HG03432 (cell line): Measurements from ENCODE around the gene THSD1.

Experiments
- ATAC-seq: cut with Tn5 transposase; IDR thresholded peaks from one replicate; pipeline ENCODE4 v1.9.1; 2021; ENCODE audit warnings: mild to moderate bottlenecking, moderate library complexity; ENCODE audit not compliant: unreplicated experiment

THSD1 gene, protein sequence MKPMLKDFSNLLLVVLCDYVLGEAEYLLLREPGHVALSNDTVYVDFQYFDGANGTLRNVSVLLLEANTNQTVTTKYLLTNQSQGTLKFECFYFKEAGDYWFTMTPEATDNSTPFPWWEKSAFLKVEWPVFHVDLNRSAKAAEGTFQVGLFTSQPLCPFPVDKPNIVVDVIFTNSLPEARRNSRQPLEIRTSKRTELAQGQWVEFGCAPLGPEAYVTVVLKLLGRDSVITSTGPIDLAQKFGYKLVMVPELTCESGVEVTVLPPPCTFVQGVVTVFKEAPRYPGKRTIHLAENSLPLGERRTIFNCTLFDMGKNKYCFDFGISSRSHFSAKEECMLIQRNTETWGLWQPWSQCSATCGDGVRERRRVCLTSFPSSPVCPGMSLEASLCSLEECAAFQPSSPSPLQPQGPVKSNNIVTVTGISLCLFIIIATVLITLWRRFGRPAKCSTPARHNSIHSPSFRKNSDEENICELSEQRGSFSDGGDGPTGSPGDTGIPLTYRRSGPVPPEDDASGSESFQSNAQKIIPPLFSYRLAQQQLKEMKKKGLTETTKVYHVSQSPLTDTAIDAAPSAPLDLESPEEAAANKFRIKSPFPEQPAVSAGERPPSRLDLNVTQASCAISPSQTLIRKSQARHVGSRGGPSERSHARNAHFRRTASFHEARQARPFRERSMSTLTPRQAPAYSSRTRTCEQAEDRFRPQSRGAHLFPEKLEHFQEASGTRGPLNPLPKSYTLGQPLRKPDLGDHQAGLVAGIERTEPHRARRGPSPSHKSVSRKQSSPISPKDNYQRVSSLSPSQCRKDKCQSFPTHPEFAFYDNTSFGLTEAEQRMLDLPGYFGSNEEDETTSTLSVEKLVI

DNA sequence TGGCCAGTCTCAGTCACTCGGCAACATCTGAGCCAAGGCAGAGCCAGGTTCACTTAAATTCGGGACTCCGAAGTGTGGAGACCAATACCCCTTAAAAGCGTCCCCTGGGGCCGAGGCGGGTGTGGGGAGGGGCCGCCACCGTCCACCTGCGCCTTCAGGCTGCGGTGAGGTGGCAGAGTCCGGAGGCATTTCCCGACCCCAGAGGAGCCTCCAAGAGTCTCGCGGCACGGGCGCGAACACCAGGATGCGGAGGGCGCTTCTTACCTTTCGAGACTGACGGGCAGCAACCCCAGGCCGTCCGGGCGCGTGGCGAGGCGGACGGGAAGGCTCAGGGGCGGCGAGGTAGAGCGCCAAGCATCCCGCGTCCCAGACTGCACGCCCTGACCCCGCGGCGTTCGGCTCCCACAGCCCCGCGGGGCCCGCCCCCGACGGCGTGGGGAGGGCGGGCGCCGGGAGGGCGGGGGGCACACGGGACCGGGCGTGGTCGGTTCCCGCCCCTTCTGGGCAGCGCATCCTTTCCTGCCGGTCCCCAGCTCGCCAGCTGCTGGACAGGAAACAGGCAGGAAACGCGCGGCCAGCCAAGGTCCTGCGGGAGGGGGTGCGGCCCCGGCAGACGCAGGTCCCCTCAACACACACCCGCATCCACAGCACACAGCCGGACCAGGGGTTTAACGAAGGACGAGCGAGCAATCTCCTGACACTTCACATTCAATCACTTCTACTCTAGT, at the start of gene THSD1:
TSS of gene THSD1 (minus strand) at position 406 of the 728 bp plus-strand sequence. CDS start 3,572 bp downstream, outside the sequence.
- ATAC-seq, result peak; percentile 69

DNA sequence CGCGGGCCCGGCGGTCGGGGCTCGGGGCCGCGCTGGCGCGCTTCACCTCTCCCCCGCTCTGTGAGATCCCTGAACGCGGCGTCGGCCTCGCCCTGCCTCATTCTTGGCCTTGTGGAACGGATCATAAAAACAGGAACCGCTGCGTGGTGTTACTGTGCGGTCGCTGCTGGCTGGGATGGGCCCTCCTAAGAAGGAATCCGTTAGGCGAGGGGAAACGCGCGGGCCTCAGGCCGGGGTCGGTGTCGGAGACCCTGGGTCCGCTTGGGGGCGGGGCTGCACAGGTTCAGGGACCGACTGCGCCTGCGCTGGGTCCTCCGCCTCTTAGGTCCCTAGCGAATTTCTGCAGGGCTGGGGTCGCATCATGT, 49.7 kb upstream of the THSD1 start:
- peak; percentile 35 for ATAC-seq

DNA sequence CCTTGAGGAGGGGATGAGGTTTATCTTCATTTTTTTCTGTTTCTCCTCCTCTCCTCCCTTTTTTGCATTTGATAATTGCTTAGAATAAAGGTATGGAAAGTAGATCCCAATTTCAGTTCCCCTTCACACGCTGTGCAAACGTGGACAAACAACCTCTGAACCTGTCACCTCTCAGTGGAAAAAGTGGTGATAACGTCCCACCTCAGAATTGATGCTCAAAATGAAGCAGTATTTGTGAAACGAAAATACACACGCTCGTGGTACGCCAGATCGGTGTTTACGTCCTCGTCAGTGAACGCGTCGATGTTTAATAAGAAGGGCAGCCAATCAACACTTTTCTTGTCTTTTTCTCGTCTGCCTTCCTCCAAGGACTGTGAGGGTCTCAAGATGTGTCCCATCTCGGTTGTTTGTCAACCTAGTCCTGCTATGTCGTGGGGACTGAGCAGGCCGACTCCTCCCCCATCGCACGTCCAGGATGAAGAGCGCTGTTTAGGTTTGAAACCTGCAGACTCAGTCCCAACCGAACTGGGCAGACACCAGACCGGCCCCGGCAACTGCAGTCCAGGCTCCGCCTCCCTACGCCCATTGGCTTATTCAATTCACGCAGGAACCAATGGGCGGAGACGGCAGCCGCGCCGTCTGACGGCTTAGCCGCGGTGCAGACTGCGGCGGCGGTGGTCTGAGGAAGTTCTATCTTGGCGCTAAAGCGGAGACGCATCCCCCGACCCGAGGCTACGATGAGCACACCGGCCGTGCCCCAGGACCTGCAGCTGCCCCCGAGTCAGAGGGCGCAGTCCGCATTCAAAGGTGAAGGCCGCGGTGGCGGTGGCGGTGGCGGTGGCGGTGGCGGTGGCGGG, 49.1 kb upstream of the THSD1 start, which contains the start of gene CKAP2:
TSS of gene CKAP2 (plus strand) at position 659 of the 857 bp plus-strand sequence. CDS start at position 738, 79 bp downstream.
- peak; percentile 80 for ATAC-seq

DNA sequence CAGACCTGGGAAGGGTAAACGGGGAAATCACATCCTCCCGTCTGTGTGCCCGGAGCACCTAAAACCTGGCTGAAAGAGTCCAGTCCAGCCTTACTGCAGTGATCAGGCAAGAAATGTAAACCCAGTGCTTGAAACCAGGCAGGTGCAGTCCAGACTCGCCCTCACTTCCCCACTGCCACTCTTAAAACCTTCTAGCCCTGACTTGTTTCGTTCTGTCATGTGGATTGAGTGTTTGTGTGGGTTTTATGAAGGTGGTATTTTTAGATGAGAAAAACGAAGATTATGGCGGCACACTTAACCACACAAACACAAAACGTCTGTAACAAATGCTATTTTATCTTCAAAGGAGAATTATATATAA, 48.5 kb upstream of the THSD1 start:
- peak; percentile 28 for ATAC-seq

DNA sequence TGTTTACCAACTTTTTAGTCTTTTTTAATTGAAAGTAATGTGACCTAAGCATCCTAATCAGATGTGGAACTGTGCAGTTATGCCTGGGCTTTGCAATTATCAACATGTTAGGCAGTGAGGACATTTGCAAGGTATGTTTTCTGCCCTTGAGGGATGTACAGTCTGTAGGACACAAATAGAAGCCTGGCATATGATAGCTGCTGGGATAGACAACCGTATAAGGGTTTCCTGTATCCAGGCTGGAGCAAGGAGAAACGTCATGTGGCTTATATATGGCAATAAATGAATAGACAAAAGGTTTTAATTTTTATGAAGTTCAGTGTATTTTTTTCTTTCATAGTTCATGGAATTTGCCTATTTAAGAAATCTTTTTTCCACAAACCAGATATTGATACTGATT, 46.5 kb upstream of the THSD1 start:
- no peak for ATAC-seq

DNA sequence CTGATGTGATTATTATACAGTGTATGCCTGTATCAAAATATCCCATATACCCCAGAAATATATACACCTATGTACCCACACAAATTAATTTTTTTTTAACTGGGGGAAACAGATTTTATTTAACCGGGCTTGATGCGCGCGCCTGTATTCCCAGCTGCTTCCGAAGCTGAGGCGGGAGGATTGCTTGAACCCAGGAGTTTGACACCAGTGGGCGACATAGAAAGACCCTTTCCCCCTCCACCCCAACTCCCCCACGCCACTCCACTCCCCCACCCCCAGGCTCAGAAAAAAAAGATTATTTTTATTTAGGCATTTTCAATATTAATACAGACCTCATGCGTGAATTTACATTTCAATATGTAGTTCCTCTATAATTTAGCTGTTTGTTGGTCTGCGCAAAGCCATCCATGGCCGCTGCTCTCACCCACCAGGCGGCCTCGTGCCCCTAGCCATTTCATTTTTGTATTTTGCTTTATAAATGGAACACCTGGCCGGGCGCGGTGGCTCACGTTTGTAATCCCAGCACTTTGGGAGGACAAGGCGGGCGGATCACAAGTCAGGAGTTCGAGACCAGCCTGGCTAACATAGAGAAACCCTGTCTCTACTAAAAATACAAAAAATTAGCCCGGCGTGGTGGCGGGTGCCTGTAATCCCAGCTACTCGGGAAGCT, 45.3 kb upstream of the THSD1 start:
- ATAC-seq, result no peak

DNA sequence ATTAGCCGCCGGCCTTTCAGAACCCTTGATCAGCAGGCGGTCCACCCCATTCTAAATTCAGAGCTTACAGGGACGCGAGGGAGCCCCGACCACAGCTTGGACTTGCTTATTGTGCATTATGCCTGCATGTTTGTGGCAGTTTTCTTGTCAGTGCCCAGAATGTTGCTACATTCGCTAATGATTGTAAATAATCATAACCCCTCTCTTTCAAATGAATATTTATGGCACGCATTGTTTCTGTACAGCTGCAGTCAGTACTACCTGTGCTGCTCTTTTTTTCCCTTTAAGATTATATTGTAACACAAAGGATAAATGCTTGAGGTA, 44.8 kb upstream of the THSD1 start:
- no peak for ATAC-seq

DNA sequence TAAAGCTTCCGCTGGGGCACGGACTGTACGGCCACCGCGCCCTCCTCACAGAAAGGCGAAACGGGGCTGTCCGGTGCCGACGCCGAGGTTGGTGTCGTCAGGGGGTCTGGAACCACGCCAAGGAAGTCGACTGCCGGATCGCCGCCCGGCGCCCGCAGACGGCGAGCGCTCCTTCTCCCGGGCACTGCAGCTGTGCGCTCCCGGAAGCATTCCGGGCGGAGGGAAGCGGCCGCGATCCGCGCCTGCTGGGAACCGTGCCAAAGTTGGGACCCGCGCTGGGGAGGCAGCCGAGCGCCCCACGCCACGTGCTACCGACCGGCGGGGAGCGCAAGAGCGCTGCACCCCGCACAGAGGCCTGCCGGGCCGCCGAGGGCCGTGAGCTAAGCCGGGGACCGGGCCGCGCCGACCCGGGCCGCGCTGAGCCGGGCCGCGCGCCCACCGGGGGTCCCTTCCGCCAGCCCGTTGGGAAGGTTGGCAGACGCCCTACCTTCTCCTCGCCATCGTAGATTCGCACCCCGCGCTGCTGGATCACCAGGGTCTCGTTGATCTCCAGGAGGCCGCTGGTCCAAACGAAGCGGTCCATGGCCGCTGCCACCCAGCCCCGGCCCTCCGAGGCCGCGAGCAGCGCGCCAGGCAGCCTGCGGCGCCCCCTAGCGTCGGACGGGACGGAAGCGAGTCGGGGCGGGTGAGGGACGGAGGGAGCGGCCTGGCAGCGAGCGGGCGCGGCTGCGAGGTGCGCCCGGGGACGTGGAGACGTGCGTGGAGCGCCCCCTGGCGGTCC, 44.2 kb upstream of the THSD1 start, which contains the start of gene VPS36:
TSS of gene VPS36 (minus strand) at position 623 of the 781 bp plus-strand sequence. CDS start at position 583, 40 bp downstream.
- peak; percentile 76 for ATAC-seq

DNA sequence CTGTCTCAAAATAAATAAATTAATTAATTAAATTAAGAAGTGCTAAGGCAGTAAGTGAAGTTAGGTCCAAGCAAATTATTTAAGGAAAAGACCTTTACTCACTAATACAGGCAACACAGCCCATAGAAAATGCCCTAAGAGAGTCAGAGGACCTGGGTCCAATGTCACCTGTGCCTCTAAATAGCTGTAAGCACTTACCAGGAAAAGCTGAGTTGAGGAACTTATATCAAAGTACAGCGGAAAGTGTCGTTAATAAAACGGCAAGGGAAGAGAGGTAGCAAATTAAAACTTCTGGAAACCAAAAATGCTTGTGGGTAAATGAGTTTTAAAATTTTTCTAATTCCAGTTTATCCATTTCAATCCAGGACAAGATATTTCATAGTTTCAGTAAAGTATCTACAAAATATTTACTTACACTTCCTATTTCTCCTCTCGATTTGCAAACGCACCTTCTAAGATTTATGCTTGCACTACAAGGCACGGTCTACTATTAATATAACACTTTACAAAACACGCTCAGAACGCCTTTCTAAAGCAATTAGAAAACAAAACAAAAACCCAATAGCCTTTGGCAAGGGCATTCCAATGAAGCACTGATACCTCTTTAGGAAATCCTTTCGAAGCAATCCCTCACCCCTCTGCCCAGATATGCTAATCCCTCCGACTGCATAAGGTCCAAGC, 43.5 kb upstream of the THSD1 start:
- ATAC-seq, result no peak

DNA sequence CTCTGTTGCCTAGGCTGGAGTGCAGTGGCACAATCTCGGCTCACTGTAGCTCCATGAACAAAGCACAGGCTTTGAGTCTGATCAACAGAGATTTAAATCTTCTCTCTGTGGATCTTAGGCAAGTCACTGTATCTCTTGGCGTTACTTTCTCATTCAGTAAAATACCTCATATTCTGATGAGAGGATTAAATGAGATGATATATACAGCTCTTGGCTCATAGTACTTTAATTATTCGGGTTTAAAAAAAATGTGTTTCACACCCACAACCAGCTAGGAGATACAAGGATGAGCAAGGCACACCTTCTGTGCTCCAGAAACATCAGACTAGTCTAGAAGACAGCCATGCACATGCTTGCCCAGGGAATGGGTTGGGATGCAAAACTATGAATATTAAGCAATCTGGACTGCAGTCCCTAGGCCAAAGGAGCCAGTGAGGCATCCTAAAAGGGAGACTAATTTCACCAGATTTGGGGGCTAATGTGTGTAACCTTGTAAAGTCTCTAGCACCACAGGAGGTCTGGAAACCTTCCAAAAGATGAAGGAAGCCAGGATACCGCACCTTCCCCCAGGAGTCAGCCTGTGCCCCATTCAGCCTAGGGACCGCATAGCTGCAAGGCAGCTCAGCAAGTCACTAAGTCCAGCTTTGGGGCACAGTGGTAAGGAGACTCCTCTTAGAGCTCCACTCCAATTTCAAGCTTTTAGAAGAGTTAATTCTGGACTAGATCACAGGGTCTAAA, 42.0 kb upstream of the THSD1 start:
- ATAC-seq, result no peak

DNA sequence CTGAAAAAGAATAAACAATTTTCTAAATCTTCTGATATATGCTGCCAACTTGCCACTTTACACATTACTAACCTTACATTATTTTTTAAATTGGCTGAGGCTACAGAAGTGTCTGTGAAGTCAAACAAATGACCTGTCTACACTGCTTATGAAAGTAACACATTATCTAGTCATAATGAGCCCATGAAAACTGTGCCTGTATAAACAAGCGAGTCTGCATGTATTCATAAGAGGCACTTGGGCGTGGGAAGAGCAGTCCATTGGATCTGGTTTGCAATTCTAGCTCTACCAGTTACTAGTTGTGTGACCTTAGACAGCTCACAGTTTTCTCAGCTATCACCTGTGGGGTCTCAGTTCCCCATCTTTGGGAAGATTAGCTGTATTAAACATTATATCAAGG, 41.4 kb upstream of the THSD1 start:
- ATAC-seq, result no peak

DNA sequence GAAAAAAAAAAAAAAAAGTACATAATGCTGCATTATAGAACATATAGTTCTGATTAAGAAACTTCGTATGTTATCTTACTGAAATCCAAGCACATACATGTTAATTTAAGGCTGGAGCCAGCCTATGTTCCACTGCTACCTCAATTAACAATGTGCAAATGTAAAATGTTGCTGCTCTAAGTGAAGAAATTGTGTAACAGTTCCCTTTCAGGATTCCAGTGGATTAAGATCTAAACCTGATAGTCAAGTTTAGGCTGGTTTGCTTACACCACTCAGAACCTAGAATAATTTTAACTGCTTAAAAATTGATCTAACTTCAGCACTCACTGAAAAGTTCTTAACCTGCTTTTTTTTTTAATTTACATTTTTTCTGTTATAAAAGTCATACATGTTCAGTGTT, 40.3 kb upstream of the THSD1 start:
- ATAC-seq, result no peak

DNA sequence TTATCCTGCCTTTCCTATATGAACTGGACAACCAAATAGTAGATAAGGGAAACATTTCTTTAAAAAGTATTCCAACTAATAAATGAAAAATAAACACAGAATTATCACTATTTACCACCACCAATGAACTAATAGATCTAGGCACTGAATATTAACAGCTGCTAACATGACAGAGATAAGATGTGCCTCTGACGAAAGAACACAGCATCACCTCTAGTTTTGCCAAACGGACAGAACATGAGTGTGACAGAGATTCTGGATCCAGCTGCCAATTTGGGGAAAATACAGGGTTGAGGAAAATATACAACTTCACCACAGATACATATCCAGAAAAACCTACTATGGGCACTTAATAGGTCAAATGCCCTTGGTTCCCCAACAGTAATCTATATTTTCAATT, 26.5 kb upstream of the THSD1 start:
- ATAC-seq, result no peak

DNA sequence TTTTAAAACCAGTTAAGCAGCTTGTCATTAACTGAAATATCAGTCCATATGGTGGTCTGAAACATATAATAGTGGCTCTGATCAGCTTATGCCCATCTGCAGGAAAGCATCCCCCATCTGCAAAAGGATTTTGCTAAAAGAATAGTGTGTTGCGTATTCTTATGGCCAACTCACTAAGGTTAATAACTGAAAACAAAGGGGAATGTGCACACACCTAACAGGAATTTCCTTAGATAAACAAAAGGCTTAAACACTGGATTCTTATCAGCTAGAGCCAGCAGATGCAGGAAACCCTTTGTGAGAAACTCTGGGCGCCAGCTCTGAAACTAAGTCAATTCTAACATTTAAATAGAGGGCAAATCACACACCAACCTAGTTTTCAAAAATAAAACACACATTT, 22.3 kb upstream of the THSD1 start:
- ATAC-seq, result no peak

DNA sequence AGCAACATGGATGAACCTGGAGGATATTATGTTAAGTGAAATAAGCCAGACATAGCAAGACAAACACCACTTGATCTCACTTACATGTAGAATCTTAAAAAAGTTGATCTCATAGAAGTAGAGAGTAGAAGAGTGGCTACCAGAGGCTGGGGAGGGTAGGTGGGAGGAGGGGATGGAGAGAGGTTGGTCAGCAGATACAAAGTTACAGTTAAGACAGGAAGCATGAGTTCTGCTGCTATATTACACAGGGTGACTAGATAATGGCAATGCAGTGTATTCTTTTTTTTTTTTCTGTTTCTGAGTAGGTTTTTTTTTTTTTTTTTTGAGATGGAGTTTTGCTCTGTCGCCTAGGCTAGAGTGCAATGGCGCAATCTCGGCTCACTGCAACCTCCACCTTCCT, 15.2 kb upstream of the THSD1 start:
- ATAC-seq, result no peak

DNA sequence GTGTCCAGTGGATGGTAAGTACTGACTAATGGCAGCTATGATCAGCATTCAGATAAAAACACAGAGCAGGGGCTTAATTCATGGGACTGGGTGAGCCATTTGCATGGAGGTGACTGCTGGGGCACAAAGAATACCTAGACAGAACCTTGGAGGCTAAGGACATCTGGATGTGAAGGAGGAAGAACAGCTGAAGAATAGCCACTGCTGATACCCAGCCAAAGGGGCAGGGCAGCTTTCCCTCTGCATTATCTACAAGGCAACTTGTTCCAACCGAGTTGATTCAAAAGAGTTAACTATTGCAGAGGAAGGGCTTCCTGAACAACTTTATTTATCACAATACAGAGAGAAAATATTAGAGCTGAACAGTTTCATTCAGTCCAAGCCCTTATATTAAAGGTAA, 13.1 kb upstream of the THSD1 start:
- no peak for ATAC-seq

DNA sequence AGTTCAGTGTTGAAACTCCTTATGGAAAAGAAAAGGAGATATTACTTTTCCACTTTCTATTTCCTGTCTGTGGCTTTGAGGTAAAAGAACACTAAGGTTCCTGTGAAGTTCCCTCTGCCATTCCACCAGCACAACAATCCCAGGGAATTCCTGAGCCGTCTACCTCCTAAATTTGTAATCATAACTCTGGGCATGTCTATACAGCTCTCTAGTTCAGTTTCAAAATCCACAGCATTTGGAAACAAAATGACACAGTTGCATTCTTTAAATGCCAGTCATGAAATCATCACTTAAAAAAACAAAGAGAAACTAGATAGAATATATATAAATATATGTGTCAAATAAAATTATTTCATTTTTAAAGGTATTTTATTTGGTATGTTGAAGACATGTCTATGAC, 9.0 kb upstream of the THSD1 start:
- ATAC-seq, result no peak

DNA sequence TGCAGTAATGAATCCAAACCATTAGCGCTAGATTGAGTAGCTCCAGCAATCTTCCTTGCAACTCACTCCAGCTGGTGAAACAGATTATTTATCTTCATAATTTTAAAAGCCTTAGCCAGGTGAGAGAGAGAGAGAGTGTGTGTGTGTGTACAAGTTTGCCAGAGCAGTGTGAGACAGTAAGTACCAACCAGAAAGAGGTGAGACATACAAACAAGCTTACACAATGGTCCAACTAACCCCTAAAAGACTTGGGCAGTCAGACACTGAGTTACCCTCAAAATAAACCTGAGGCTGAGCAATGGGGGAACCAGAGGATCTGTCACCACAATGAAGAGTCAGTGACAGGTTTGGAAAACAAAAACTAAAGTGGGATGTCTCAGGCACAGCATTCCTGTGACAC, 8.1 kb upstream of the THSD1 start:
- no peak for ATAC-seq
